Measurements from ENCODE around the gene NDOR1.

The NDOR1 gene

GRCh38 chr9:137167747-137168572, 37.5 kb upstream of the NDOR1 start:
- DNase-seq, result peak; percentile 50

- no peak for DNase-seq
These were observed 37.0 kb upstream of the NDOR1 start for GRCh38 chr9:137168573-137168903.

DNA sequence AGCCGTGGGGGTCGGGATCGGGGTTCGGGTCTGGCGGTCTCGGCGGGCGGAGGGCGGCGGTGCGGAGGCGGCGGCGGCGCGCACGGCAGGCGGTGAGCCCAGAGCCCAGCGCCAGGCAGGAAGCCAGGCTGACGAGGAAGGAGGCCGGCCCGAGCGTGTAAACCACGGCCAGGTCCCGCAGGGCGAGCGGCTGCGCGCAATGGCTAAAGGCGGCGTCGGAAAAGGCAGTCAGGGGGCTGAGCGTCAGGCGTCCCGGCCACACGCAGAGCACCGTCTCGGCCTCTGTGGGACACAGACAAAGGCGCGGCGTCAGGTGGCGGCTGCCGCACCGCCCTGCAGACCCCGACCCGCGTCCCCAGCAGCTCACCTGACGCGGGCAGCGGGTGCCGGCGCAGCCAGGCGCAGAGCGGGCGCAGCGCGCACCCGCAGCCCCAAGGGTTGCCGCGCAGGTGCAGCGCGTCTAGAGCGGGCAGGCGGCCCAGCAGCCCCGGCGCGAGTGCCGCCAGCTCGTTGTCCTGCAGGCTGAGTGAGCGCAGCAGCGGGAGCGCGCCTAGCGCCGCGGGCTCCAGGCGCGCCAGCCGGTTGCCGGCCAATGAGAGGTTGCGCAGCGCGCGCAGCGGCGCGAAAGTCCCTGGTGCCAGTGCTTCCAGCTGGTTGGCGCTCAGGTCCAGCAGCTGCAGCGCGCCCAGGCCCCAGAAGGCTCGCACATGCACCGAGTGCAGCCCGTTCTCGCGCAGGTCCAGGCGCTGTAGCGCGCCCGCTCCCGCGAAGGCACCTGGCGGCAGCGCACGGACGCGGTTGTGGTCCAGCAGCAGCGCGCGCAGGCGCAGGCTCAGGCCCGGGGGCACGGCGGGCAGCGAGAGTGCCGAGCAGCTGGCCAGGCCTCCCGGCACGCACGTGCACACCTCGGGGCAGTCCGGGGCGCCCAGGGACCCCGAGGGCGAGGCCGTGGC, 36.3 kb upstream of the NDOR1 start:
- DNase-seq, result peak; percentile 64

DNA sequence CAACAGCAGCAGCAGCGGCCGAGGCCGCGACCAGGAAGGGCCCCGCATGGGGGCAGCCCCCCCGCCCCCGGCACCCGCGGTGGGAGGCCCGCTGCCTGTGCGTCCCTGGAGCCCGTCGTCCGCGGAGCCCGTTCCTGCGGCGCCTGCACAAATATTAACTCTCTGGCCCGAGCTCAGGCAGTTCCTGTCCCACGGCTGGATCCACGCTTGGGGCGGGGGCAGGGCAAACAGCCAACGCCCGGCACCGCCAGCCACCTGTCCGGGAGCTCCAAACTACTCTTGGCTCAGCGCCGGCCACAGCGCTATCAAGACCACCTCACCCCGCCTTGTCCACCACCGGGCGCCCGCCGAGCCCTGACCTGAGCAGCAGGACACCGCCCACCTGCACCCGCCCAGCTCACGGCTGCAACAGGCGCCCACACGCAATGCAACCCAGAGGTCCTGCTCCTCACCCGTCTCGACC, 35.6 kb upstream of the NDOR1 start, which contains the start of gene LRRC26:
Gene LRRC26 (minus strand): TSS at position 156 of the 463 bp plus-strand sequence. CDS start 108 bp downstream, at position 48.
- DNase-seq, result no peak

DNA sequence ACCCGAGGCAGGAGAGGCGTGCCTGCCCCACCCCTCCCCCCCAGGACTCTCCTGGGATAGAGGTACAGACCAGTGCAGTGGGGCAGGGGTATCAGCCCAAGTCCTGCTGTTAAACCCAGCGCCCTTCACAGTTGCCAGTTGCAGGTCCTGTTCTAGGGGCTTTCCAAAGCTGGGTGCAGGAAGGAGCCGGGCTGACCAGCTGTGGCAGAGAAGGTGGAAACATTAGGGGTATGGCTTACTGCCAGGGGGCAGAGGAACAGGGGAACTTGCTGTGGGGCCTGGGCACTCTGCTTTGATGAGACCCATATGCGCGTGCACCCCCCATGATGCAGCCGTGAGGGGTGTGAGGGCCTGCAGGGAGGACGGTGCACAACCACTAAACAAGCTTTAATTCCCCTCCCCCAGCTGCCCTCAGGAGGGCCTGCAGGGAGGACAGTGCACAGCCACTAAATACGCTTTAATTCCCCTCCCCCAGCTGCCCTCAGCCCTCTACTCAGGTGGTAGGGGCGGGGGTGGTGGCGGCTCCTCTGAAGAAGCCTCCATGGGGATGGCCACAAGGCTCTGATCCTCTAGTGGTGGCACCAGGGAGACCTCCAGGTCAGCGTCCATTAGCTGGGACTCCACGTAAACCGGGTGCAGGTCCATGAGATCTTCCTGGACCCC, 34.9 kb upstream of the NDOR1 start:
- DNase-seq, result no peak

DNA sequence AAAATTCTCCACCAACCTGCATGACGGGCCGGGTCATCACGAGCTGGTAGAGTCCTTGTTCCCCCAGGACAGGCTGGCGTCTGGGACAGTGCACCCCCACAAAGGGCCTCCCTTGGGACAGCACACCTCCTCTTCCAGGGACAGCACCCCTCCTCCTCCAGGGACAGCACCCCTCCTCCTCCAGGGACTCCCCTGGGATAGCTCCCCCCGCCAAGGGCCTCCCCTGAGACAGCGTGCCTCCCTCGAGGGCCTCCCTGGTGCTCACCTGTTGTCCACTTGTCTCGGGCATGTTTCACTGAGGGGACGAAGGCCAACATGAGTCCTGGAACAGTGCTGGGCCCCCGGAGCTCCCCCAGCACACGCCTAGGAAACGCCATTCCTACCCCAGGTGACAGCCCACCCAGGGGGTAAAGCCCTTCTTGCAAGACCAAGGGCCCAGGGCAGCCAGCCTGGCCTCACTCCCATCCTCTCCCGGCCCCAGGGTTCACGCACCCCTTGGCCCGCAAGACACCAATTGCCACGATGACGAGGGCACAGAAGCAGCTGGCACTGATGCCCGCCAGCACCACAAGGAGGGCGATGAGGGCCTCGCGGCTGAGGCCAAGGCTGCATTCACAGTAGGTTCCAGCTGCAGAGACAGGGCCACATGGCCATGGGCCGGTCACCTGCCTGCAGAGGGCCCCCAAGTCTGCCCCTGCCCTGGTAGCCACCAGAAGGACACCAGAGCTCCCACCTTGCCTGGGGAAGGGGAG, 34.2 kb upstream of the NDOR1 start:
- no peak for DNase-seq

DNA sequence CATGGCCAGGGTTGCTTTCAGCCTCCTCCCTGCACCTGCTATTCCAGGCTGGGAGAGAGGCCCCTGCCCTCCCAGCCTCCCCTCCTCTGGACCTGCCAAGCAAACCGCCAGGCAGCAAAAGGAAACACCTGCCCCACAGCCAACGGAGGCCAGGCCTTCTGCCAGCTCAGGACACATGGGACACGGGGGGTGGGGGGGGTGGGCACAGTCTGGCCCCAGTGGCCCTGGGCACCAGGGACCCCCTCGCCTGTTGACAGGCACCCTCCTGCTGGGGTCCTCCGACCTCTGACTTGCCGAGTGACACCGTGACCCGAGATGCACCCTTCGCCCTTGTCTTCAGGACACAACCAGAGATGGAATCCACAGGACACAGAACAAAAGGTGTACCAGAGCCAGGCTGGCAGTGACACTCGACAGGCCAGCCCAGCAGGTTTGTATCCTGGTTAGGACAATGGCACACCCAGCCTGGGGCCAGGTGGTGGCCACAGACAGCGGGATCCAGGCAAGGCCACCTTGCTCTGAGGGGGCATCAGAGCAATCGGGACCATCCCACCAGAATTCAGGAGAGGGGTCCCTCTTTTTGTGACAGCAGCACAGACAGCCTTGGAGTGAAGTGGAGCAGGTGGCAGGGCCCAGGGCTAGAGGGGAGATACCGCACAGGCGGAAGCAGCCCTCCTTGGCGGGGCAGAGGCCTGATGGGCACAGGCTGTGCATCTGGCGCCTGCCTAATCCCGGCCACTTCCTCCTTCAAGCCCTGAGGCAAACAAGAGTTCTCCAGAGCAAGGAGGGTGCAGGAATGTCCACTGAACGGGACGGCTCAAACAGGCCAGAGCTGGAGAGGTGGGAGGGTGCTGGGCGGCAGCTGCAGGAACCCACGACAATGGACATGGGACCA, 32.4 kb upstream of the NDOR1 start:
- no peak for DNase-seq

GRCh38 chr9:137173796-137174664, 31.5 kb upstream of the NDOR1 start:
- DNase-seq, result no peak

GRCh38 chr9:137174722-137175293, 30.7 kb upstream of the NDOR1 start:
- no peak for DNase-seq

DNA sequence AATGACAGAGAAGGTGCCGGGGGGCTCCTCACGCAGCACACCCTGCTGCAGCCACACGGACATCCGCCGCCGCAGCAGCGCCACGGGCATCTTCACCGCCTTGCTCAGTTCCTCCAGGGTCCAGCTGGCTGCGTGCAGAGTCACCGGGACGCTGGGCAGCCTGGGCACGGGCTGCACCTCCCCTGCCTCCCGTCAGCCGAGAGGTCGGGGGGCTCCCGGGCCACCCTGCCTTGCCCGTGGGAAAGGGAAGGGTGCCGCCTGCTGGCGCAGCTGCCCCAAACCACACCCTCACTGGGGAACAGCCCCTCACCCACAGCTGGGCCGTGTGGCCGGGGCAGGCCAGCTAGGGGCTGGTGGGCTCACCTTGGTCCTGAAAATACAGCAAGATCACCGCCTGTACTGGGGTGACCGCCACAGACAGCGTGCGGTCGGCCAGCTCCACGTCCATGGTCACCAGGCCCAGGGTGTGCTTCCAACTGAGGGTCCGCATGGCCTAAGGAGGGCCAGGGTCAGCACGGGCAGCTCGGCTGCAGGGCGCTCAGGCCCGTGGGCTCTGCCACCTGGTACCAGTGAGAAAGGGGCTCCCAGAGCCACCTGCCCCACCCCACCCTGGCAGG, 30.0 kb upstream of the NDOR1 start:
- no peak for DNase-seq

DNA sequence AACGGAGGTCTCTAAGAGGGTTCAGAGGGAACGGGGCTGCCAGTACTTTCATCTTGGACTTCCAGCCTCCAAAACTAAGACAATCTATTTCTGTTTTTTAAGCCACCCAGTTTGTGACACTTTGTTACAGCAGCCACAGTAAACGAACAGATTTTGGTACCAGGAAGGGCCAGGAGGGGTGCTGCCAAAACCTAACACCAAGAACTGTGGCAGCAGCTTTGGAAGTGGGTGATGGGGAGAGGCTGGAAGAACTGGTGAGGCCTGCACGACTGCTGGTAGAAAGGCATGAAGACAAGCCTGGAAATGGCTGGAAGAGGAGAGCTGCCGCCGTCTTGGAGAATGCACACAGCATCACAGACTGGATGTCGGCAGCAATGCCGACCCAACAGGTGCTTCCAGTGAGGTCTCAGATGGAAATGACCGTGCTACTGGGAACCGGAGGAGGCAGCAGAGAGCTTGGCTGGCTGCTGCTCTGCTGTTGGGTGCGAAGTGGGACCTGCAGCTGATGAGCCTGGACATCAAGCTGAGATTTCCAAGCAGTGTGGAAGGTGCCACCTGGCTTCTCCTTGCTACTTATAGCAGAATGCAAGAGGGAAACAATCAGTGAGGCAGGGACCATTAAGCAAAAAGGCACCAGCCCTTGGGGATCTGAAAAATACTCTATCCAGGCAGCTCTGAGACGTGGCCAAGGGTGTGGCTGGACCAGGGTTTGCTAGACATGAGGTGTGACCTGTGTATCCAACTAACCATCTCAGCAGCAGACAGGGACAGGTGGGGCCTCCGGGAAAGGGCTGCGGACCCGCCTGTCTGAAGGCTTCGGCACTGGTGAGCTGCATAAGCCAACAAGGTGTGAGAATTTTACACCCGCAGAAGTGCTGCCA, 29.0 kb upstream of the NDOR1 start:
- peak; percentile 68 for DNase-seq

DNA sequence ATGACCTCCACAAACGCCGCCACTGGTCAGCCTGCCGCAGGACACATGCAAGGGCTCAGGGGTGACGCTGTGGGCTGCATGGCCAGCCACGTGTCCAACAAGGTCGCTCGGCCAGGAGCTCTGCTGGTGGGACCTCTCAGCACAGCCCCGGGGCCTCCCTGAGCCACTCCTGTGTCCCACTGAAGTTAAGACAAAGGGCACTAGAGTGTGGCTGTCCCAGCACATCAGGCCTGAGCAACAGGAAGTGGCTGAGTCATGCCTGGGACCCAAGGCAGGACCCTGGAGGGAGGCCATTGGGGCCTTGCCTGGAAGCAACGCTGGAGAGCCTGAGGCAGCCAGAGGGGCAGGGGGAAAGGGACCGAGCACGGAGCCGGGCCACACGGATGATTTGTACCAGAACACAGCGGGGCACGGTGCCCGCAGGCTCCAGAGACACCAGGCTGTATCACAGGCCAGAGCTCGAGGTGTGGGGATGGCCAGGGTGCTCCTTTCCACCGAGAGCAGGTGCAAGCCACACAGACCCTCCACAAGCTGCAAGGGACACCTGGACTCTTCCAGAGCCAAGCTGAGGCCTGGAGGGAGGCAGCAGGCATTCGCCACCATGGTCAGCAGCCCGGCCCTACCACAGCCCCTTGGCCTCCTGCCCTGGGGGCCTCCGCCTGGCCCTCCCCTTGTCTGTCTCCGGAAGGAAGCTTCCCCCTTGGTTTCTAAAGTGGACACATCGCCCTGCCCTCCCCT, 27.1 kb upstream of the NDOR1 start:
- no peak for DNase-seq

DNA sequence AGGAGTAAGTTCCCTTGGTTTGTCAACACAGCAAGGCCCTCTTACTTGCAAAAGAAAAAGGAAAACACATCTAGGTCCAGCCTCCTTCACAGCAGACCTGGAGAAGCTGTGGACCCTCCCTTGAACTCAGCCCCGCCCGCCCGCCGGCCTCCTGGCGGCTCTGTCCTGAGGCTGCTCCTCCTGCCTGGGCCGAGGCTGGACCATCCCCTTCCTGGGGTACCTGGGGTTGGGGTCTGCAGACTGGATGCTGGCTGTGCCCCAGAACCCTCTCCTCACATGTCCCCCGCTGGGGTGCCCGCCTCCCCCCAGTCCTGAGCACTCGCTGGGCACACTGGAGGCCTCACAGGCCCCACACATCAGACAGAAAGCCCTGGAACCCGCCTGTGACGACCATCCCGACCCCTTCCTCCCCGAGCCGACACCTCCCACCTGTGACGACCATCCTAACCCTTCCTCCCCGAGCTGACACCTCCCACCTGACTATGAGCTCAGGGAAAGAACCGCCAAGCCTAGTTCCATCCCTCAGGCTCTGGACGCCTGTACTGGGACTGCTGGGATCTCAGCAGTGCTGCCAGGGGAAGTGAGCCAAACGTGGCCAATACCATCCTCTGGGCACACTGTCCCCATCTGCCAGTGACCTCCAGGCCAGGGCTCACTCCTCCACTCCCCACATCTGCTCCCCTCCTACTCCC, 26.4 kb upstream of the NDOR1 start:
- no peak for DNase-seq

DNA sequence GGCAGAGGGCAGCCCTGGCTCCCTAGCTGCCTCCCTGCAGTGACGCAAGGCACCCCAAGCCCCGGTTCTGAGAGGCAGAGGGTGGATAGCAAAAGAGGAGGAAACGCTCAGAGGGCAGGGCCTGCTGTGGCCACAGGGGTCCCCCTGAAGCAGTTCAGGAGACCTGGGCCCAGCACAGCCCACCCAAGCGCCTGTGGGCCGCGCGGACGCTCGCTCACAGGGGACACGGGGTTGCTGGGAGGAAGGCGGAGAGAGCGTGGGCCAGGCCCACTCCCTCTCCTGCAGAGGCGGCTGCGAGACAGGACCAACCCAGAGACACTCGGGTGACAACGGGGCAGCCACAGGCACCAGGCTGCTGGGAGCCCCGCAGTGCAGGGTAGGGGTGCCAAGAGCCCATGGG, 25.7 kb upstream of the NDOR1 start:
- no peak for DNase-seq

DNA sequence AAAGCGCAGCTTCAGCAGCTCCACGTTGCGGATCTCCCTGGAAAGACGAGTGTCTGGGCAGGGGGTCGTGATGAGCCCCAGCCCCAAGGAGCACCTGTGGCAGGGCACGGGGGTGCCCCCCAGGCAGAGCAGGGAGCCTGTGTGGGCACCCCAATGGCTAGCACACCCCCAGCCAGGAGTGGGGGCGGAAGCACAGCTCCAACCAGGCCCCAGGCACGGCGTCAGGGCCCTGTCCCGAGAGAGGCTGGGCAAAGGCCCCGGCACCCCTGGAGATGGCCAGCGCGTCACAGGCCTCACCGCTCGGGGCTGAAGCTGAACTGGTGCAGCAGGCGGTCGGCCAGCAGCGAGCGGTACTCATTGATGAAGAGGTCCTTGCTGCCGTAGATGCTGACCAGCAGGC, 25.0 kb upstream of the NDOR1 start:
- no peak for DNase-seq

GRCh38 chr9:137181680-137182079, 23.8 kb upstream of the NDOR1 start:
- DNase-seq, result no peak

GRCh38 chr9:137182836-137183235, 22.7 kb upstream of the NDOR1 start:
- DNase-seq, result no peak

Data from hematopoietic multipotent progenitor cell treated with erythropoietin and hydrocortisone succinate and interleukin-3 and kit ligand, for 6 days (in vitro differentiated cells).